ENCODE measurements around the gene NCOA5. TPM values are rescaled to one million over a fixed set of nuclear protein-coding genes. Genes with fewer than 3 reads are reported as not detected.

NCOA5 gene
- total and polyA plus RNA-seq, 7 donors, result 8.8 to 17.3 (median 11.4) TPM

GRCh38 chr20:46108435-46108841 is 18.7 kb upstream of the NCOA5 start:
- no peak overlapping the region for H3K27ac ChIP-seq
- no peak for TF ChIP-seq CTCF (IDR thresholded peaks at IDR 0.05)
- no peaks in the 10 kb centered on the region for H3K9me3 ChIP-seq
- DNase-seq (no peak), ATAC-seq (no peak)
- H3K27me3 ChIP-seq (ENCODE audit: insufficient read depth in 3 of 3, low read length in 2 of 3), result peaks cover 4 to 34% (median 4%) of the 10 kb centered on the region in 3 donors
- intact Hi-C loops (cut with DNase I), result no loop called here
- H3K36me3 ChIP-seq (ENCODE audit: insufficient read depth in 1 of 2, low read depth in 1 of 2), result no peaks in the 10 kb centered on the region
- H3K4me3 ChIP-seq, result no peak overlapping the region
- 74 to 83% (median 79%) methylated on average over 5 of the region's 5 CpGs for WGBS, 3 donors
- H3K4me1 ChIP-seq, result no peaks in the 10 kb centered on the region

DNA sequence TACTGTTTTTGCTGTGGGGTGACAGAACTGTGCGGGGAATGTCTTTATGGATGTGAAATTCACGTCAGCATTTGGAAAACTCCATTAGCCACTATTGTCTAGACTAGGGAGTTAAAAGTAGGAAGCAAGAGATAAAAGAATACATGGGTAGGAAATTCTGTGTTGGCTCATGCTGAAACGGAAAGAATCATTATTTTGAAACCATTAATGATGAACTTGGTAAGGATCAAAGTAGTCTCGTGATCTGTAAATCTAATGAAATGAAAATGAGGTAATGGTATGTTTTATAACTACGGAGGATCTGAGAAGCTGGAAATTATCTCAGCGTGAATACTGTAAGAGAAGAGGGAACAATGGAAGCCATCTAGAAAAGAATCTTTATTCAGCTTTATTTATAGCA is 17.3 kb upstream of the NCOA5 start:
- ATAC-seq, result no peak
- WGBS, 3 donors, result 65 to 73% (median 66%) methylated on average over 6 of the region's 6 CpGs
- TF ChIP-seq CTCF (IDR thresholded peaks at IDR 0.05), result no peak
- Histone ChIP-seq H3K9me3 (no peaks in the 10 kb centered on the region), H3K4me1 (no peaks in the 10 kb centered on the region), H3K4me3 (no peak overlapping the region), H3K27me3 (ENCODE audit: insufficient read depth in 3 of 3, low read length in 2 of 3) (peaks cover 4 to 46% (median 4%) of the 10 kb centered on the region in 3 donors), H3K27ac (no peak overlapping the region), H3K36me3 (ENCODE audit: insufficient read depth in 1 of 2, low read depth in 1 of 2) (no peaks in the 10 kb centered on the region)
- no peak for DNase-seq
- intact Hi-C loops (cut with DNase I), result no loop called here

DNA sequence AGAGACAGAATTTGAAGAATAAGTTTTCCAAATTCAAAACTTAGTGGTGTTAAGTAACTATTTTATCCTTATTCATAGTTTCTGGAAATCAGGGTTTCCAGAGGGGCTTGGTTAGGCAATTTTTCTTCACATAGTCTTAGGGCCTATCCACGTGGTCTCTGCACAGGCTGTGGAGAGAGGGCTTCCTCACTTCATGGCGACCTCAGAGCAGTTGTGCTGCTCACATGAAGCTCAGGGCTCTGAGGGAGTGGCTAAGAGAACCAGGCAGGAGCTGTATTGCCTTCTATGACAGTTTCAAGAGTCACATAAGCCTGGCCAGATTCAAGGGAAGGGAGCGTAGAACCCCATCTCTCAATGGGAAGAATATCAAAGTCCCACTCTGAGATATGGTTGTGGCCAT is 14.5 kb upstream of the NCOA5 start:
- Histone ChIP-seq H3K27me3 (ENCODE audit: insufficient read depth in 3 of 3, low read length in 2 of 3) (peaks cover 4 to 70% (median 10%) of the 10 kb centered on the region in 3 donors), H3K36me3 (ENCODE audit: insufficient read depth in 1 of 2, low read depth in 1 of 2) (no peaks in the 10 kb centered on the region), H3K4me3 (no peak overlapping the region), H3K9me3 (no peaks in the 10 kb centered on the region), H3K4me1 (no peaks in the 10 kb centered on the region), H3K27ac (no peak overlapping the region)
- intact Hi-C loops (cut with DNase I), result no loop called here
- WGBS, 3 donors, result 64 to 76% (median 71%) methylated on average over 3 of the region's 3 CpGs
- ATAC-seq (no peak), DNase-seq (no peak)
- no peak for TF ChIP-seq CTCF (IDR thresholded peaks at IDR 0.05)

DNA sequence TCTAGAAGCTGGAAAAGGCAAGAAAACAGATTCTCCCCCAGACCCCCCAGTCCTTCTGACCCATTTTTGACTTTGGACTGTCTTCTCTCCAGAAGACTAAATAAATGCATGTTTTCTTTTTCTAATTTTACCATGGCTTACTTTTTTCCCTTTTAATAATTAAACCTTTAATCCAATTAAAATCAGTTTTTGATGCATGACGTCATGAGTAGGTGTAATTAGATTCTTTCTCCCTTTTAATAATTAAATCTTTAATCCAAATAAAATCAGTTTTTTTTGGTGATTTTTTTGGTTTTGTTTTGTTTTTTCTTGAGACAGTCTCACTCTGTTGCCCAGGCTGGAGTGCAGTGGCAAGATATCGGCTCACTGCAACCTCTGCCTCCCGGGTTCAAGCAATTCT is 13.2 kb upstream of the NCOA5 start:
- no peak for ATAC-seq
- 84 to 92% (median 86%) methylated on average over 3 of the region's 3 CpGs for WGBS, 3 donors
- no peak for TF ChIP-seq CTCF (IDR thresholded peaks at IDR 0.05)
- Histone ChIP-seq H3K36me3 (ENCODE audit: insufficient read depth in 1 of 2, low read depth in 1 of 2) (no peaks in the 10 kb centered on the region), H3K27me3 (ENCODE audit: insufficient read depth in 3 of 3, low read length in 2 of 3) (peaks cover 4 to 65% (median 11%) of the 10 kb centered on the region in 3 donors), H3K4me1 (no peaks in the 10 kb centered on the region), H3K4me3 (no peak overlapping the region), H3K27ac (no peak overlapping the region), H3K9me3 (no peaks in the 10 kb centered on the region)
- DNase-seq, result no peak
- intact Hi-C loops (cut with DNase I), result no loop called here

DNA sequence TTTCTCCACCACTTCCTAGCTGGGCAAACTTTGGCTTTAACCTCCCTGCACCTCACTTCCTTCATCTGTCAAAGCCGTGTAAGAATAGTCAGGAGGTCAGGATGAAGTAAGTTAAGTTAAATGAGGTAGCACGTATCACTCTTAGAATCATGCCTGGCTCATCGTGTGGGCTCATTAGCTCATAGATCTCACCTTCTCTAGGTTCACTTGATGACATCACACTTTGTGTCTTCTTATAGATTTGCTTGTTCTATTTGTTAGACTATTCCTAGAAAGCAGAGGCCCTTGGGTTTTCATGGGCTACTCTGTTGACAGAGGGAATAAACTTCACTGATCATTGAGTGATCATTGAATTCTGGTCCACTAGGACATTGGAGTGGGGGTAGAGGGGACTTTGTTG is 12.2 kb upstream of the NCOA5 start:
- intact Hi-C loops (cut with DNase I), result no loop called here
- H3K36me3 ChIP-seq (ENCODE audit: insufficient read depth in 1 of 2, low read depth in 1 of 2), result no peaks in the 10 kb centered on the region
- H3K27me3 ChIP-seq (ENCODE audit: insufficient read depth in 3 of 3, low read length in 2 of 3), result peaks cover 4 to 61% (median 11%) of the 10 kb centered on the region in 3 donors
- WGBS, 3 donors, result 76 to 79% (median 76%) methylated on average over 3 of the region's 3 CpGs
- H3K4me3 ChIP-seq, result no peak overlapping the region
- no peak for TF ChIP-seq CTCF (IDR thresholded peaks at IDR 0.05)
- H3K9me3 ChIP-seq, result no peaks in the 10 kb centered on the region
- no peak for ATAC-seq
- DNase-seq, result no peak
- H3K27ac ChIP-seq, result no peak overlapping the region
- no peaks in the 10 kb centered on the region for H3K4me1 ChIP-seq
